HepG2 (cell line): ENCODE data around the gene RHOBTB3. TPM values are rescaled to one million over a fixed set of nuclear protein-coding genes. Genes with fewer than 3 reads are reported as not detected.

Experiments used
- ATAC-seq: fragments of 200-7000 bp; cut with Tn5 transposase; 3 replicates; pipeline ENCODE4 v1.9.1; 2020; ENCODE audit warnings: mild to moderate bottlenecking, moderate library complexity
- BruUV-seq: library from RNA; stranded (reverse); fragments of 400-500 nt; replicated peaks from 2 replicates; lab custom pipeline; 2021; lab: Mats Ljungman, UMichigan
- CTCF ChIA-PET: fragments of 300-600 bp; formaldehyde crosslinking; extraction: SDS; loops from one replicate; lab custom pipeline; 2021; ENCODE audit warnings: low total read pairs, inconsistent platforms, low intra/inter-chr PET ratio; lab: Yijun Ruan, JAX
- POLR2A ChIA-PET: fragments of 350-600 bp; sonication (Branson Sonifier 250); formaldehyde crosslinking; loops from one replicate; lab custom pipeline; 2020; ENCODE audit warnings: antibody characterized with exemption, inconsistent platforms; lab: Yijun Ruan, JAX
- DNase-seq: peaks from one replicate; pipeline ENCODE4 v3.0.0-alpha.2; 2015; ENCODE audit warnings: low spot score
- FAIRE-seq: peaks from 3 replicates; lab custom pipeline; 2011; peaks lifted over from hg19 to GRCh38; lab: Jason Lieb, UNC
- H2AFZ ChIP-seq: one replicate; pipeline ENCODE4 v1.6.1; 2011; ENCODE audit warnings: low read length, inconsistent platforms
- H3K27ac ChIP-seq: fragments of 300-600 bp; 3 replicates; pipeline ENCODE4 v1.8.0; 2011; ENCODE audit warnings: mixed run types, mild to moderate bottlenecking, mixed read lengths, low read length, inconsistent platforms; ENCODE audit not compliant: insufficient read depth; ENCODE audit errors: extremely low read length
- H3K27me3 ChIP-seq, 2 experiments: fragments of 200-600 bp in 1 of 2; 2 replicates in 1 of 2; 3 replicates in 1 of 2; pipeline versions ENCODE4 v1.6.0 to v1.8.0; 2011; ENCODE audit warnings: low read length in 2 of 2, mild to moderate bottlenecking in 2 of 2, moderate library complexity in 2 of 2, inconsistent platforms in 1 of 2; ENCODE audit not compliant: insufficient read depth in 2 of 2, control insufficient read depth in 1 of 2
- H3K36me3 ChIP-seq, 2 experiments: fragments of 200-600 bp in 1 of 2; replicated peaks in 1 of 2; 2 replicates in 1 of 2; 3 replicates in 1 of 2; pipeline versions ENCODE4 v1.5.1 to v1.8.0; 2011; ENCODE audit warnings: low read length in 2 of 2, inconsistent platforms in 1 of 2; ENCODE audit not compliant: insufficient read depth in 2 of 2, control insufficient read depth in 1 of 2
- H3K4me1 ChIP-seq: 2 replicates; pipeline ENCODE4 v1.5.1; 2012; ENCODE audit warnings: low read length, inconsistent platforms; ENCODE audit not compliant: insufficient read depth
- H3K4me2 ChIP-seq: 2 replicates; pipeline ENCODE4 v1.6.0; 2011; ENCODE audit warnings: low read depth, low read length, inconsistent platforms
- H3K4me3 ChIP-seq, 3 experiments: fragments of 200-600 bp in 1 of 3; sonication (generic), shearing (Covaris generic) in 1 of 3; replicated peaks in 1 of 3; 2 replicates each; pipeline ENCODE4 v1.5.1; 2011 to 2016; ENCODE audit warnings: low read length in 3 of 3, inconsistent platforms in 2 of 3, low read depth in 2 of 3, mild to moderate bottlenecking in 2 of 3, control low read depth in 1 of 3, mixed read lengths in 1 of 3; ENCODE audit not compliant: insufficient read depth in 1 of 3
- H3K79me2 ChIP-seq: one replicate; pipeline ENCODE4 v1.6.1; 2011; ENCODE audit warnings: low read length, inconsistent platforms; ENCODE audit not compliant: insufficient read depth
- H3K9ac ChIP-seq: 2 replicates; pipeline ENCODE4 v1.6.0; 2011; ENCODE audit warnings: mild to moderate bottlenecking, low read depth, low read length, inconsistent platforms; ENCODE audit not compliant: insufficient read depth
- H3K9me3 ChIP-seq: 2 replicates; pipeline ENCODE4 v1.5.1; 2012; ENCODE audit warnings: mild to moderate bottlenecking, low read length
- H4K20me1 ChIP-seq: 2 replicates; pipeline ENCODE4 v1.6.0; 2011; ENCODE audit warnings: inconsistent platforms, mild to moderate bottlenecking, low read length, moderate library complexity; ENCODE audit not compliant: insufficient read depth
- CREM ChIP-seq, 2 experiments: sonication (generic) in 1 of 2; formaldehyde crosslinking in 1 of 2; IDR thresholded peaks; 2 replicates each; pipeline versions ENCODE4 v1.4.0 to v1.6.1; 2016 to 2020; ENCODE audit warnings: antibody characterized with exemption in 1 of 2, mild to moderate bottlenecking in 1 of 2, missing genetic modification reagents in 1 of 2
- HNF1A ChIP-seq, 2 experiments: sonication (generic) in 1 of 2; formaldehyde crosslinking in 1 of 2; IDR thresholded peaks; 2 replicates each; pipeline versions ENCODE4 v1.4.0 to v1.6.1; 2016 to 2020; ENCODE audit warnings: borderline replicate concordance in 1 of 2, low read depth in 1 of 2, mild to moderate bottlenecking in 1 of 2, missing genetic modification reagents in 1 of 2
- JUN ChIP-seq: sonication (generic); formaldehyde crosslinking; IDR thresholded peaks from 2 replicates; pipeline ENCODE4 v1.4.0; 2020; ENCODE audit warnings: mild to moderate bottlenecking, missing genetic modification reagents
- MIER2 ChIP-seq: IDR thresholded peaks from 2 replicates; pipeline ENCODE4 v1.6.1; 2016; ENCODE audit warnings: missing biosample characterization, missing genetic modification reagents
- SKIL ChIP-seq: sonication (generic); formaldehyde crosslinking; IDR thresholded peaks from 2 replicates; pipeline ENCODE4 v1.8.0; 2022; ENCODE audit warnings: missing genetic modification reagents, mild to moderate bottlenecking, moderate library complexity, borderline replicate concordance
- TRIM22 ChIP-seq: fragments of 450-650 bp; IDR thresholded peaks from 2 replicates; pipeline ENCODE4 v1.6.1; 2017
- ZBED4 ChIP-seq: sonication (generic); formaldehyde crosslinking; IDR thresholded peaks from 2 replicates; pipeline ENCODE4 v1.4.0; 2020; ENCODE audit warnings: missing genetic modification reagents, borderline replicate concordance
- ZEB1 ChIP-seq: IDR thresholded peaks from 2 replicates; pipeline ENCODE4 v1.6.1; 2012; ENCODE audit warnings: mild to moderate bottlenecking, low read depth, inconsistent platforms; ENCODE audit not compliant: insufficient replicate concordance
- ZNF713 ChIP-seq: sonication (generic); formaldehyde crosslinking; IDR thresholded peaks from 2 replicates; pipeline ENCODE4 v1.4.0; 2020; ENCODE audit warnings: mild to moderate bottlenecking, missing genetic modification reagents
- WGBS: methylation state at CpG from one replicate; pipeline ENCODE4 v1.1.6; 2017; ENCODE audit warnings: low lambda C conversion rate; 5-methylcytosine and 5-hydroxymethylcytosine counted together
- in situ Hi-C: cut with HindIII; loops from 2 replicates; pipeline ENCODE4 v1.10.0; 2017; ENCODE audit warnings: low pct_unique_long_range_greater_than_20kb; ENCODE audit not compliant: extremely low pct_ligation_motif_present
- intact Hi-C: fragments of 100-400 bp; cut with micrococcal nuclease; formaldehyde crosslinking; loops from one replicate; pipeline ENCODE4 v1.10.0; 2022; ENCODE audit not compliant: unreplicated experiment
- polyA plus RNA-seq, 8 experiments: library from polyadenylated mRNA; depleted of rRNA in 3 of 8; stranded (reverse) in 7 of 8; unstranded in 1 of 8; fragments of >200 nt; fragmentation: Illumina TruSeq in 4 of 8; extraction: Trizol in 4 of 8; gene quantifications; 2 replicates each; pipeline versions ENCODE4 v1.2.1 to v1.2.3, GENCODE V29; 2011 to 2016; ENCODE audit warnings: low read depth in 4 of 8, missing spikeins in 1 of 8, mixed read lengths in 1 of 8; ENCODE audit not compliant: insufficient read depth in 1 of 8
- total RNA-seq, 5 experiments: library from RNA; depleted of rRNA; stranded (reverse); fragments of >200 nt; fragmentation: Illumina TruSeq; extraction: Trizol; gene quantifications; 2 replicates each; pipeline ENCODE4 v1.2.3, GENCODE V29; 2016; ENCODE audit warnings: low read depth in 1 of 5

Gene RHOBTB3
- total and polyA plus RNA-seq, 2 of the 13 experiments (the other 11 are each of a cell fraction or from before 2014, with no cell fraction given) = 31.6 to 35.4 TPM

GRCh38 chr5:95746722-95747679 is 15.9 kb downstream of the RHOBTB3 start:
- WGBS = 88% methylated on average over 8 of the region's 8 CpGs
- TF ChIP-seq SKIL (no peak), ZEB1 (no peak), ZBED4 (no peak), MIER2 (CRISPR knock-in tag) (no peak), JUN (CRISPR knock-in tag) (no peak), HNF1A (IDR thresholded peaks at IDR 0.05; ENCODE audit: low read depth) (no peak), HNF1A (CRISPR knock-in tag; IDR thresholded peaks at IDR 0.05; ENCODE audit: borderline replicate concordance) (no peak), ZNF713 (CRISPR knock-in tag) (no peak), CREM (IDR thresholded peaks at IDR 0.05) (no peak), CREM (CRISPR knock-in tag; IDR thresholded peaks at IDR 0.05) (no peak), TRIM22 (no peak)

More at GRCh38 chr5:95746722-95747679, 15.9 kb downstream of the RHOBTB3 start:
- Histone ChIP-seq H3K4me3 (no peak overlapping the region), H4K20me1 (no peaks in the 10 kb centered on the region), H3K9me3 (no peaks in the 10 kb centered on the region), H3K27me3 (no peaks in the 10 kb centered on the region), H2AFZ (no peak overlapping the region), H3K27ac (no peak overlapping the region), H3K9ac (no peak overlapping the region), H3K4me1 (peaks cover 15% of the 10 kb centered on the region), H3K36me3 (peaks cover 6 to 32% of the 10 kb centered on the region in 2 experiments; a peak in 3 of 5 replicates), H3K79me2 (no peaks in the 10 kb centered on the region), H3K4me2 (no peak overlapping the region)
- ChIA-PET CTCF (no interaction called here), POLR2A (interaction anchor here (1.4 kb wide), 1 partner anchor 16 kb away, joined by 3 read pairs; the partner anchor contains the start of gene RHOBTB3)
- no peak for FAIRE-seq
- no peak for DNase-seq
- in situ Hi-C loops = no loop called here
- BruUV-seq = no TSS peak
- ATAC-seq = no peak
- intact Hi-C loops = no loop called here
